Mesothelial cell of epicardium (in vitro differentiated cells): ENCODE measurements around the gene FOSB. TPM values are rescaled to one million over a fixed set of nuclear protein-coding genes. Genes with fewer than 3 reads are reported as not detected.
A peak's percentile ranks its signal among the peaks of the same experiment; 100 is the strongest.

Experiments used
- DNase-seq, 2 experiments: peaks; one replicate each; pipeline ENCODE4 v3.0.0; 2021; ENCODE audit warnings: low spot score in 2 of 2; ENCODE audit not compliant: unreplicated experiment in 2 of 2
- H3K27ac Mint-ChIP-seq: 2 replicates; pipeline ENCODE4 v1.8.0; 2021; ENCODE audit warnings: mixed read lengths
- H3K27me3 Mint-ChIP-seq: 2 replicates; pipeline ENCODE4 v1.8.0; 2021; ENCODE audit warnings: low read depth, mixed read lengths
- H3K36me3 Mint-ChIP-seq: 2 replicates; pipeline ENCODE4 v1.8.0; 2021; ENCODE audit warnings: mixed read lengths
- H3K4me1 Mint-ChIP-seq: 2 replicates; pipeline ENCODE4 v1.8.0; 2021; ENCODE audit warnings: mixed read lengths
- H3K4me3 Mint-ChIP-seq: 2 replicates; pipeline ENCODE4 v1.8.0; 2021; ENCODE audit warnings: mild to moderate bottlenecking, moderate library complexity, mixed read lengths
- H3K9me3 Mint-ChIP-seq: 2 replicates; pipeline ENCODE4 v1.8.0; 2021; ENCODE audit warnings: mixed read lengths
- CTCF ChIP-seq: fragments of 200-600 bp; sonication (generic); IDR thresholded peaks from one replicate; pipeline ENCODE4 v1.5.0; 2021; ENCODE audit warnings: antibody characterized with exemption; ENCODE audit not compliant: unreplicated experiment
- total RNA-seq: library from RNA; stranded (reverse); gene quantifications from 3 replicates; pipeline ENCODE4 v1.2.1, GENCODE V29; 2021

FOSB gene
- total RNA-seq, 1 donor from 2014 or later, result 272 TPM

GRCh38 chr19:45456500-45456815, 11.3 kb upstream of the FOSB start:
- no peaks in the 10 kb centered on the region for H3K27me3 Mint-ChIP-seq
- peak overlapping the region; percentile 99 for H3K27ac Mint-ChIP-seq
- H3K36me3 Mint-ChIP-seq, result no peaks in the 10 kb centered on the region
- DNase-seq, result no peak
- H3K4me3 Mint-ChIP-seq, result no peak overlapping the region
- TF ChIP-seq CTCF, result no peak
- H3K4me1 Mint-ChIP-seq, result peaks cover 32% of the 10 kb centered on the region
- H3K9me3 Mint-ChIP-seq, result no peaks in the 10 kb centered on the region

- no peak for TF ChIP-seq CTCF
- Mint-ChIP-seq H3K27ac (peak overlapping the region; percentile 69), H3K9me3 (no peaks in the 10 kb centered on the region), H3K4me3 (no peak overlapping the region), H3K27me3 (no peaks in the 10 kb centered on the region), H3K36me3 (no peaks in the 10 kb centered on the region), H3K4me1 (peaks cover 26% of the 10 kb centered on the region)
- no peak for DNase-seq
Measured at GRCh38 chr19:45457776-45458175, 10.0 kb upstream of the FOSB start.

- DNase-seq, result no peak
- TF ChIP-seq CTCF, result no peak
- Mint-ChIP-seq H3K9me3 (no peaks in the 10 kb centered on the region), H3K36me3 (no peaks in the 10 kb centered on the region), H3K4me3 (no peak overlapping the region), H3K4me1 (peaks cover 7% of the 10 kb centered on the region), H3K27ac (no peak overlapping the region), H3K27me3 (no peaks in the 10 kb centered on the region)
Measured at GRCh38 chr19:45460807-45461347, 6.9 kb upstream of the FOSB start.

- Mint-ChIP-seq H3K4me1 (peaks cover 3% of the 10 kb centered on the region), H3K27ac (no peak overlapping the region), H3K9me3 (no peaks in the 10 kb centered on the region), H3K27me3 (no peaks in the 10 kb centered on the region), H3K4me3 (no peak overlapping the region), H3K36me3 (no peaks in the 10 kb centered on the region)
- no peak for DNase-seq
- TF ChIP-seq CTCF, result no peak
Measured at GRCh38 chr19:45462174-45462573, 5.6 kb upstream of the FOSB start.

- H3K9me3 Mint-ChIP-seq, result no peaks in the 10 kb centered on the region
- H3K27ac Mint-ChIP-seq, result no peak overlapping the region
- H3K4me3 Mint-ChIP-seq, result no peak overlapping the region
- H3K36me3 Mint-ChIP-seq, result no peaks in the 10 kb centered on the region
- TF ChIP-seq CTCF, result no peak
- no peak for DNase-seq
- no peaks in the 10 kb centered on the region for H3K27me3 Mint-ChIP-seq
- peaks cover 8% of the 10 kb centered on the region for H3K4me1 Mint-ChIP-seq
Measured at GRCh38 chr19:45463241-45463640, 4.6 kb upstream of the FOSB start.

- no peak for TF ChIP-seq CTCF
- H3K4me3 Mint-ChIP-seq, result no peak overlapping the region
- H3K27ac Mint-ChIP-seq, result no peak overlapping the region
- DNase-seq, result no peak
- no peaks in the 10 kb centered on the region for H3K27me3 Mint-ChIP-seq
- no peaks in the 10 kb centered on the region for H3K36me3 Mint-ChIP-seq
- H3K4me1 Mint-ChIP-seq, result peaks cover 11% of the 10 kb centered on the region
- H3K9me3 Mint-ChIP-seq, result no peaks in the 10 kb centered on the region
Measured at GRCh38 chr19:45464274-45464673, 3.5 kb upstream of the FOSB start.
